ENCODE data around the gene FTMT. TPM values are rescaled to one million over a fixed set of nuclear protein-coding genes. Genes with fewer than 3 reads are reported as not detected.

Gene FTMT
- total RNA-seq, 4 donors from 2014 or later = not detected

DNA sequence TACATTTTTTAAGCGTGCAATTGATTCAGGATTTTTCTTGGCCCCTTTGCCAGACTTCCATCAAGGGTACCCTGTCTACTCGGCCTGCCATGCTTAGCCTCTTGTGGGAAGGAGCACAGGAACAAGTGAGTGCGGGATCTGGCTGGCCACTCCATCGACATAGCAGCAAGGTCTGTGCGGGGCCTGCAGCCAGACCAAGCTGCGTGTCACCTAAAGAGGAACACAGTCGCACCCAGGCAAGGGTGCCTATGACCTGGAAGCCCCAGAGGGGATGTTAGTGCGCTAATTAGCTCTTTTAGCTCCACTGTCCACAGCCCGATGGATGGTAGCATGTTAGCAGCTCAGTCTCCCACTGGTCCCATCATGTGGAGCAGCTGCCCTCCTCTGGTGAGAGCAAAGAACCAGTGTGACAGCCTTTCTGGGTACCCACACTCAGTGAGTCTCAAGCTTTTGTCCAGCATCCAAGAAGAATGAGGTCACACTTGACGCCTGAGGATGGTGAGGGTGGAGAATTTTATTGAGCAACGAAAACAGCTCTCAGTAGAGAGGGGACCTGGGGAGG lies 38.7 kb downstream of the FTMT start:
- DNase-seq = no peak
- TF ChIP-seq EP300 (IDR thresholded peaks at IDR 0.05; ENCODE audit: low read depth) (no peak), POLR2A (IDR thresholded peaks at IDR 0.05) (no peak), POLR2AphosphoS5 (IDR thresholded peaks at IDR 0.05) (no peak)
- TF ChIP-seq, protein P1, sequence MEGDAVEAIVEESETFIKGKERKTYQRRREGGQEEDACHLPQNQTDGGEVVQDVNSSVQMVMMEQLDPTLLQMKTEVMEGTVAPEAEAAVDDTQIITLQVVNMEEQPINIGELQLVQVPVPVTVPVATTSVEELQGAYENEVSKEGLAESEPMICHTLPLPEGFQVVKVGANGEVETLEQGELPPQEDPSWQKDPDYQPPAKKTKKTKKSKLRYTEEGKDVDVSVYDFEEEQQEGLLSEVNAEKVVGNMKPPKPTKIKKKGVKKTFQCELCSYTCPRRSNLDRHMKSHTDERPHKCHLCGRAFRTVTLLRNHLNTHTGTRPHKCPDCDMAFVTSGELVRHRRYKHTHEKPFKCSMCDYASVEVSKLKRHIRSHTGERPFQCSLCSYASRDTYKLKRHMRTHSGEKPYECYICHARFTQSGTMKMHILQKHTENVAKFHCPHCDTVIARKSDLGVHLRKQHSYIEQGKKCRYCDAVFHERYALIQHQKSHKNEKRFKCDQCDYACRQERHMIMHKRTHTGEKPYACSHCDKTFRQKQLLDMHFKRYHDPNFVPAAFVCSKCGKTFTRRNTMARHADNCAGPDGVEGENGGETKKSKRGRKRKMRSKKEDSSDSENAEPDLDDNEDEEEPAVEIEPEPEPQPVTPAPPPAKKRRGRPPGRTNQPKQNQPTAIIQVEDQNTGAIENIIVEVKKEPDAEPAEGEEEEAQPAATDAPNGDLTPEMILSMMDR (IDR thresholded peaks at IDR 0.05) = no peak
- Histone ChIP-seq H3K27ac (no peak overlapping the region), H3K9me3 (no peaks in the 10 kb centered on the region), H3K27me3 (no peaks in the 10 kb centered on the region), H3K4me3 (no peak overlapping the region), H3K36me3 (no peaks in the 10 kb centered on the region), H3K4me1 (peaks cover 0 to 18% (median 1%) of the 10 kb centered on the region in 4 donors)
- in situ Hi-C loops (cut with MboI; ENCODE audit: low pct_ligation_motif_present in 1 of 4, low pct_unique_long_range_greater_than_20kb in 1 of 4, low sequenced_read_pairs in 3 of 4) (no loop called here), intact Hi-C loops (cut with DNase I; ENCODE audit: low total_unique reads) (no loop called here)
- WGBS, 2 donors (ENCODE audit: low coverage in 1 of 2) = 83 to 89% methylated on average over 1 to 11 of the region's 11 CpGs

GRCh38 chr5:121897341-121897740 lies 45.7 kb downstream of the FTMT start:
- H3K27me3 ChIP-seq = no peaks in the 10 kb centered on the region
- DNase-seq = no peak
- intact Hi-C loops (cut with DNase I; ENCODE audit: low total_unique reads) (no loop called here), in situ Hi-C loops (cut with MboI; ENCODE audit: low pct_ligation_motif_present in 1 of 4, low pct_unique_long_range_greater_than_20kb in 1 of 4, low sequenced_read_pairs in 3 of 4) (no loop called here)
- H3K36me3 ChIP-seq = no peaks in the 10 kb centered on the region
- H3K4me1 ChIP-seq = no peaks in the 10 kb centered on the region
- H3K4me3 ChIP-seq = no peak overlapping the region
- WGBS, 2 donors (ENCODE audit: low coverage in 1 of 2) = 72 to 80% methylated on average over 4 to 5 of the region's 5 CpGs
- H3K27ac ChIP-seq = no peak overlapping the region
- TF ChIP-seq, protein P1 (IDR thresholded peaks at IDR 0.05) = no peak
- no peak for TF ChIP-seq EP300 (IDR thresholded peaks at IDR 0.05; ENCODE audit: low read depth)
- no peak for TF ChIP-seq POLR2A (IDR thresholded peaks at IDR 0.05)
- no peak for TF ChIP-seq POLR2AphosphoS5 (IDR thresholded peaks at IDR 0.05)
- H3K9me3 ChIP-seq = no peaks in the 10 kb centered on the region

- no peak for DNase-seq
- Histone ChIP-seq H3K36me3 (no peaks in the 10 kb centered on the region), H3K9me3 (no peaks in the 10 kb centered on the region), H3K4me1 (no peaks in the 10 kb centered on the region), H3K4me3 (no peak overlapping the region), H3K27ac (no peak overlapping the region), H3K27me3 (no peaks in the 10 kb centered on the region)
- intact Hi-C loops (cut with DNase I; ENCODE audit: low total_unique reads) = no loop called here
- in situ Hi-C loops (cut with MboI; ENCODE audit: low pct_ligation_motif_present in 1 of 4, low pct_unique_long_range_greater_than_20kb in 1 of 4, low sequenced_read_pairs in 3 of 4) = no loop called here
- no peak for TF ChIP-seq POLR2AphosphoS5 (IDR thresholded peaks at IDR 0.05)
- TF ChIP-seq EP300 (IDR thresholded peaks at IDR 0.05; ENCODE audit: low read depth) = no peak
- no peak for TF ChIP-seq POLR2A (IDR thresholded peaks at IDR 0.05)
- TF ChIP-seq, protein P1 (IDR thresholded peaks at IDR 0.05) = no peak
These were observed 47.7 kb downstream of the FTMT start for GRCh38 chr5:121899346-121899745.

Other genes starting within 250 kb of the FTMT start
- 10 to 100 TPM in 1 of 4 donors, 1 to 10 TPM in 3; 1.9 to 16.4 (median 5.4) TPM for gene SRFBP1, start 110.1 kb downstream of the FTMT start, total RNA-seq
- gene LOX, start 226.4 kb downstream of the FTMT start, total RNA-seq = 10 to 100 TPM in 1 of 4 donors, 1 to 10 TPM in 3; 1.2 to 24.3 (median 6.3) TPM